ENCODE measurements around the gene WWOX.

The WWOX gene

GRCh38 chr16:78365366-78365765 is 265.9 kb downstream of the WWOX start:
- no peak for DNase-seq

DNA sequence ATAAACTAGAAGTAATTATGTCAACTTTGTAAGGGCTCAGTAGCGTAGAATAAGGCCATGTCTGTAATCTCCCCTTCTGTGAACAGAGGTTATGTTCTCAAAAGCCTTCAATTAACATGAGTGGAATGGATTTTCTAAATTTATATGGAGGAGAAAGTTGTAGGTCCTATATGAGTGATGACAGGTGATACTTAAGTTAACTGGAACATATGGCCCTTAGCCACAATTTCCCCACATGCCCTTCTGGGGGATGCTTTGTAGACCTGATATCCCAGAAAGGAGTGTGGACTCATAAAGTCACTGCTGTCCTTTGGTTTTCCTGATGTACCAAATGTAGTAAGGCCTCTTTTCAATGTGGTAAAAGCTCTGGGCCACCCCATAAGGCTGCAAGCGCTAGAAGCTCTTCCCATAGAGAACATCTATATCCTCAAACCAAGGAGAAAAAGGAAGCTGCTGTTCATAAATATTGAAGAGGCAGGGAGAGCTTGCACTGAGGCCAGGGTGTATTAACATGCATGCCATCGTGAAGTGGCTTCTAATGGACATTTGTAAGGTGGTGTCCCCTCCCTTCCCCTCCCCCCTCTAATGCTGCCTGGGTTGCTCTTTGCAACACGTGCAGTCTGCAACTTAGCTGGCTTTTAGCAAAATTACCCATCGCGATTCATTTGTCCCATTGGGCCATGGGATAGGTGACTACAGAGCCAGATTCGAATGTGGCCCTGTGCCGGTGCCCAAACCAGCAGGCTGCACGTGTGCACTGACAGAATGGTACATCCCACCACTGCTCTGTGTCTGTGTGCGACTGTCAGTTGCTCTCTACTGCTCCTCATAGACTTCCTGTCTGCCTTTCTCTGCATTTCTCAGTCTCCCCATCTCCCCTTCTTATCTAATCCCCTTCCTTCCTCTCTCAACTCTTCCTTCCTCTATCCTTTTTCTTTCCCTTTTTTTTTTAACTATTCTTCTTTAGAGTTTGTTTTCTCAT is 269.0 kb downstream of the WWOX start:
- no peak for DNase-seq

DNA sequence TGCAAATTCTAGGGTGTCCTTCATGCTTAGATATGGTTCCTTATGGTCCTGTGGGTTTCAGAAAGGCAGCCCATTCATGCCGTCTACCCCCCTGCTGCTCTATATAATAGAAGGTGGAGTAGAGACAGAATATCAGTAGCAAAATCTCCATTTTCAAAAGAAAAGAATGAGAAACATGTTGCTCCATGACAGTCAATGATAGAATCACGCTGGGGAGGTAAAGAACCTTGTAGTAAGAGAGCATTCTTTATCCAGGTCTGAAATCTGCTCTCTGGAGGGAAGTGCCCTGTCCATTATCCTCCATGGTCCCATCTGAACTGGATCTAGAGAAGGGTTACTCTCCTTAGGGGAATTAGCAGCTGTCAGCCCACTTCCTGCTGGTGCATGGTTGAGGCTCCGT is 272.8 kb downstream of the WWOX start:
- no peak for DNase-seq

DNA sequence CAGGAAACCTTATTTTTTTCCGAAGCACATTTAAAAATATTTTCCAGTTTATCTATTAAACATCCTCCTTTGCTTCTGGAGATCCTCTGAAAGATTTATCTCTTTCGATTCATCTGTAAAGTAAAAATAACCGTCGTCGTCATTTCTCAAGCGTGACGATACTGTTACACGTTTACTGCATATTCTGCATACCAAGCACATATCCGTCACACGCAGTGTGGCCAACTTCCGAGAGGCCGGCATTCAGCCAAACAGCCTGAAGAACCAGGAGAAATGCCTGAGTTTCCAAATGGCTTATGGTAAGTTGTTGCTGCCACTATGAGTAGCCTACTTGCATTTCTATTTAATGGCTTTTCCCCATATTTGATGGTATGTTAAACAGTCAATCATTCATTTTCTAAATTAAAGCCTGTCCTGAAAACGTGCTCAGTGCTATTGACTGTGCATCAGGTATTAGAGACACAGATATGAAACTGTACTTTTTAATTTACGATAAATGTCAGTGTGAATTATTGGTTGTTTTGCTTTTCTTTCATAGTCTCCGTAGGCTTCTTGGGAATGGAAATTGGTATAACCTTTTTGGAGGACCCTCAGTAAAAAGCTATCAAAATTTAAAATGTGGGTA is 275.7 kb downstream of the WWOX start:
- DNase-seq, result no peak

DNA sequence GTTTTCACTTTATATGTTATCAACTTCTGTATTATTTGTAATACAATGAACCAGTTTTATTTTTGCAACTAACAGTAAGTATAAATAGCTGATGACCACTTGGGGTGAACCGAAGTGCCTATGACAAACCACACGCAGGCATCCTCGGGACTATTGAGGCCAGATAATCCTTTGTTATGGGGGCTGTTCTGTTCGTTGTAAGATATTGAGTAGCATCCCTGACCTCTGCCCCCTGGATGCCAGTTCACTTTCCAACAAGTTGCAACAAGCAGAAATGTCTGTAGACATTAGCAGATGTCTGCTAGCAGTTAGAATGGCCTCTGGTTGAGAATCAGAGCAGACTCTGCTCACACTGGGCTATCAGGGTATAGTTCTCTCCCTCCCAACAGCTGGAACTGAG is 277.0 kb downstream of the WWOX start:
- DNase-seq, result no peak

DNA sequence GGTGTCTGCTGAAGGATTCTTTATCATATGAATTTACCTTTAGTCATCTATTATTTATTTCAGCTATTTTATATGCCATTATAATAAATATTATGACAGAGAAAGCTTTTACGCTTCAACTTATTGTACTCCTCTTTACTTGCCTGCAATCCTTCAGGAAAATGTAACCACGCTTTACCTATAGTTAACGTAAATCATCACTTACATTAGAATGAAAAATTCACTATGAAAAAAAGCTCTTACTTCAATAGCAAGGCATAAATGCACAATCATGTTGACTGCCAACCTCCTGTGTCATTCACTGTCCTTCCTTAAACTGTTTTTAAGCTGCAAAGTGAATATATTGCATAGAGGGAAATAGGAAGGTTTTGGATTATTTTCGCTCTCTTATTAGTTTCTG is 277.9 kb downstream of the WWOX start:
- DNase-seq, result no peak

- no peak for DNase-seq
Observed at GRCh38 chr16:78381060-78381459, 281.6 kb downstream of the WWOX start.

DNA sequence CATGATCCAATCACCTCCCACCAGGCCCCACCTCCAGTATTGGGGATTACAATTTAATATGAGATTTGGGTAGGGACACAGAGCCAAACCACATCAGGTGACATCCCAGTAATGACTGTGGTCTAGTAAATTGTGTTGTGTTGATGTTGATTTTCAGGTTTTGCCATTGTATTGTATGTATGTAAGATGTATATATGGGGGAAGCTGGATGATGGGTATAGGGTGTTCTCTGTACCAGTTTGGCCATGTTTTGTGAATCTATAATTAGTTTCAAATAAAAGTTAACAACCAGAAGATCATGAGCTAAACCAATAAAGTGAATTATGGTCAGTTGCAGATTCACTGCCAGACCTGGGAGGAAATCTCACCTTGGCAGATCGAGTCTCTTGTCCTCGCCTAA is 283.7 kb downstream of the WWOX start:
- DNase-seq, result no peak

DNA sequence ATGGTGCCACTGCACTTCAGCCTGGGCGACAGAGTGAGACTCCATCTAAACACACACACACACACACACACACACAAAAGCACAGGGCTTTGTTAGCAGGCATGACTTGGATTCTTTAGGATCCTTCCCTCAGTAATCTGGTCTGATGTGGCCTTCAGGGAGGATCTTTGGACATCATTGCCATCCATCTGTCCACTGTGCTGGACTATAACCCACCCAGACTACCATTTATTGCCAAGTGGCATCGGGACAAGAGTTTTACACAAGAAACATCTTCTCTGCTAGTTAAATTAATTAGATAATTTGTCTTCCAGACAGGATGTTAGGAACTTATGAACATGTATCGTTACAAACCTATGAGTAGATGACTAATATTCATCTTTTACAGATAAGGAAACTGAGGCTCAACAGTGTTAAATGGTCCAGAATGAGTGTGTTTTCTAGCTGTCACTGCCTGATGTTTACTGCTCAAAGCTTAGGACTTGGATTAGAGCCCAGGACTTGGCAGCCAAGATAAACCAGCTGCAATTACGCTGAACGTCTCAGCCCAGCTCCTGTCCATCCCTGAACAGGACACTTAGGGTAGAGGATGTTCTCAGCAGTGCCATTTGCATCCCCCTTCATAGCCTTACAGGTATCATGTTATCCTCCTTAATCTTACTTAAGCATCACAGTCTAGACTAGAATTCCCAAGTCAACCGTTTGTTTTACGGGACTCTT is 285.8 kb downstream of the WWOX start:
- no peak for DNase-seq

DNA sequence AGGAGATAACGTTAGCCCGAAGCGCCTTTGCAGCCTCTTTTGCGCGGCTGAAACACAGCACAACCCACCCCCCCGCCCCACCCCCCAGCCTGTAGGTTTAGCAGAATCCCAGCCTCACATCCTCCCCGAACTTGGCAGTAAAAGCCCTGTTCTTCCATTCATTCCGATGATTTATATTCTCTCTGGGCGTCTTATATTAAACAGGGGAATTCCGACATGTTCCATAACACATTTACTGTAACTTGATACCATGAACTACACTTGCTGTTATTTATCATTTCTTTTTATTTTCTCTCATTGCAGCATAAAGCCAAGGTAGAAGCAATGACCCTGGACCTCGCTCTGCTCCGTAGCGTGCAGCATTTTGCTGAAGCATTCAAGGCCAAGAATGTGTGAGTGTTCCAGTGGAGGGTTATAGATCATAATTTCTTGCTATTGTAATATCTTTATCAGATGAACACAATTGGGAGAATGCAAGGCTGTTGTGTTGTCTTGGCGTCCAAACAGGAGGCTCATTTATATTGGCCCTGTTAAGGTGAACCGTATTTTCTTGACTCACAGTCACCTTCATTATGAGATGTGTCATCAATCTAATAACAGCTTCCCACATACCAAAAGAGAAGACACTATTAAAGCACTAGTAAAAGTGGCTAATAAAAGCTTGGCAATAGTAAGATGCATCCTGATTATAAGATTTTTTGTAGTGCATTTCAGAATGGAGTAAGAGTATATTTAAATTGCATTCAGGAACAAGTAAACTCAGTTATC is 287.3 kb downstream of the WWOX start:
- no peak for DNase-seq

DNA sequence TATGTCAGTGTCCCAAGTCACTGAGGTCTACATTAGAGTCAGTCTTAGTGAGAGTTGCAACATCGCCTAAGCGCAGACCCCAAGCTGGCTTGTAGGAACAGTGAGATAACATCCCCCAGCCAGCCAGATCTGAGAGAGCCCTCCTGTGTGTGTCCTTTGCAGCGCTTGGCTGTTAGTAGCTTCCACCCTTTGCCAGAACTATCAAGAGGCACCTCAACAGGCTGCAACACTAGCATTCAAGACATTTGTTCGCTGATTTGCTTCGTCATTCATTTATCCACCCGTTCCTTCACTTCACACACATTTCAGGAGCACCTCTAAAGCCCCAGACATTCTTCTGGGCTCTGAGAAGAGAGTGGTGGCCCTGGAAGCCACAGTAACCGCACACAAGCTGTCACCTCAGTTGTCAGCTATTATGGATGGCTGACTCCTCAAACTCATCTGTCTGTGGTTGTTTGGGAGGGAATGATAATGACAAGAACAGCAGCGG is 289.6 kb downstream of the WWOX start:
- no peak for DNase-seq

DNA sequence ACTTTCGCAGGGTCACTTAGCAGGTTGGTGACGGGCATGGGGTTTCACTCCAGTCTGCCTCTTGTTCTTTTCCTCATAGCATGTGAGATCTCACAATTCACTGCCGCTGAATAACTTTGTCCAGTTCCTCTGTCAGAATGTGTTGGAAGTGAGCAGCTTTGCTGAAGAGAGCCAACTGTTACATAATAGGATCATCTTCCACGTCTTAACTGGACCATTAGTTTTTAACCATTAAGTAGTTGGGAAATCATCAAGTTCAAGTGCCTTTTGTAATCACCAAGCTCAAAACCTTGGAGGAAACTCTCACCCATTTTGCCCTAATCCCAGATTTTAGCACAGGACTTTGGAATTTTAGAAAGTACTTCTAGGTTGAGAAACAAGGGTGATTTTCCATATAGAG is 290.6 kb downstream of the WWOX start:
- DNase-seq, result no peak

- no peak for DNase-seq
Observed at GRCh38 chr16:78390508-78391324, 291.3 kb downstream of the WWOX start.

DNA sequence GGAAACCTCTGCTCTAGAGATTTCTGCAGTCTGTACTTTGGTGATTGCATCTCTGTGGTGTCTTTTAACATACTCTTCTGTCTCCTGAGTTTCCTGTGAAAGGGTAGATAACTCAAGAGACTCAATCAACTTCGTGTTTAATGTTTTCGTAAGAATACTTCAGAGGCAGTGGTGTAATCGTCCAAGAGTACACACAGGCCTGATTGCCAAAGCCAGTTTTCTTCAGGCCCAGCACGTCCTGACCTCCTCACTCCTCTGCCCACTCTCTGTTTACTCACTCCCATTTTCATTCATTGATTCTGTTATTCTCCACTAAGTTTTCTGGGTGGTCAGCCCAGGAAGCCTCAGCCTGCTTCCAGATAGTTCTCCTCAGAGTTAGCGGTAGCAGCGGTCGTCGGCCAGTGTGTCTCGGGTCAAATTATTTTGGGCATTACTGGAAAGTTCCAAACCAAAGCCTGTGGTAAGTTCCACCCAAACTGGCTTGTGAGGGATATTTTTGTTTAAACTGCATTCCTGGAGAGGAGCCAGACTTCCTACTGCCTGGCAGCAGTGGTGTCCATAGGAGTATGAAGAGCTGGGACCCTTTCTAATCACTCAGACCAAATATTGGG is 293.2 kb downstream of the WWOX start:
- DNase-seq, result no peak

DNA sequence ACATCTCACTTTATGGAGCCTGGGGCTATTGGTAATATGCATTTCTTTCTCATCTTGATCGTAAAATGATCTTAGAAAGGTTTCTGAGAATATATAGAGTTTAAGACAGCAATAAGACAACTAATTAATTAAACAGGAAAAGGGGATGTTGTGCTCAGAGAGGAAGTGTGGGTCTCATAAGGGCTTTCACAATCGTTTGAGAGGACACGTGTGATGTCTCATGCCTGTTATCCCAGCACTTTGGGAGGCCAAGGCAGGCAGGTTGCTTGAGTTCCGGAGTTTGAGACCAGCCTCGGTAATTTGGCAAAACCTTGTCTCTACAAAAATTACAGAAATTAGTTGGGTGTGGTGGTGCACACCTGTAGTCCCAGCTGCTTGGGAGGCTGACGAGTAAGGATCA is 295.6 kb downstream of the WWOX start:
- DNase-seq, result no peak

GRCh38 chr16:78396046-78396445 is 296.6 kb downstream of the WWOX start:
- no peak for DNase-seq

DNA sequence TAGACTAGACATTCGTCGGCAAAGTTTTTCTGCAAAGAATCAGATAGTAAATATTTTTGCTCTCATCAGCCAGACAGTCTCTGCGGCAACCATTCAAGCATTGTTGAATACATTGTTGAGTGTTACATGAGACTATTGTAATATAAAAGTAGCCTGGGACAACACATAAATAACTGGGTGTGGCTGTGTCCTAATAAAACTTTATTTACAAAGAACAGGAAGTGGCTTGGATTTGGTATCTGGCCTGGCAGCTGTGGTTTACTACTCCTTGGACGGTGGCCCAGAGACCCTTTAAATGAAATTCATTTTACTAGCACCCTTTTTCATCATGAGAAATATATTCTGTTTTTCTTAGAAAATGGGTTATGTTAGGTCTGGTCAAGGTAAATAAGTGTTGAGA is 297.2 kb downstream of the WWOX start:
- no peak for DNase-seq

GRCh38 chr16:78399384-78399783 is 299.9 kb downstream of the WWOX start:
- DNase-seq, result no peak

GRCh38 chr16:78402833-78403232 is 303.4 kb downstream of the WWOX start:
- no peak for DNase-seq

- no peak for DNase-seq
Observed at GRCh38 chr16:78405040-78405439, 305.6 kb downstream of the WWOX start.

DNA sequence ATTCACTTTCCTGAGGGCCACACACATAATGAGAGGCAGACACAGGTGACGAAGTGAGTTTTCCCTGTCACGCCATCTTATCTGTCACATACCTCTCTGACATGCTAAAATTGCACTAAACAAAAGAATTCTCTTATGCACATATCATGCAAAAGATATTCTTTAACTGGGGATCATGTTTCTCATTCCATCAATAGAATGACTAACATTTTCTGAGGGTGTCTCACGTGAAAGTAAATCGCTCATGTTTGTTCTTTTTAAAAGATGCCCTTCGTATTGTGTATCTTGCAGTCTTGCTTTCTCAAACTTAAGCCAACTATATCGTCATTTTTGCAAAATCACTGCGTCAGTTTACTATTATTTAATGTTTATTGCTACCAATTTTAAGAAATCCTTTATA is 306.4 kb downstream of the WWOX start:
- DNase-seq, result no peak

Measured in CD4-positive, alpha-beta T cell treated with Interleukin-6 for 4 hours (primary cell).